ENCODE measurements around the gene CSF3R. TPM values are rescaled to one million over a fixed set of nuclear protein-coding genes. Genes with fewer than 3 reads are reported as not detected.

The CSF3R gene
- total RNA-seq, 1 experiment from 2014 or later, result not detected

DNA sequence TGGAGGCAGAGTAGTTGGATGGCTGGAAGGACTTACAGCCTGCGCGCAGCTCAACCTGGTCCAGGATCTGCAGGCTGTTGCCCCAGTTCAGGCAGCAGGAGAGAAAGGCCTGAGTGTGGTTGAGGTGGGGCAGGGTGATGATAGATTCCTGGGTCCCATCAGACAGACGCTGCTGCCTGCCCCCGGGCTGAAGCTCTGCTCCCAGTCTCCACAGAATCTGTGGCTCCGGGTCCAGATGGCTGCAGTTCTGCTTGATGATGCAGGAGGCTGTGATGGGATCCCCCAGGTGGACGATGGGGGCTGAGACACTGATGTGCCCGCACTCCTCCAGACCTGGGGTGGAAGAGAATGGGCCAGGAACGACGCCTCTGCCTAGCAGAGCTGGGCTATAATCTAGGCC is 7.4 kb downstream of the CSF3R start:
- no peaks in the 10 kb centered on the region for H3K27me3 ChIP-seq (replicated peaks; ENCODE audit: insufficient read depth, low read depth, low read length, poor library complexity)
- TF ChIP-seq EZH2 (IDR thresholded peaks at IDR 0.05; ENCODE audit: borderline replicate concordance, low read depth, low read length, poor library complexity, severe bottlenecking), result no peak
- TF ChIP-seq, protein P1, sequence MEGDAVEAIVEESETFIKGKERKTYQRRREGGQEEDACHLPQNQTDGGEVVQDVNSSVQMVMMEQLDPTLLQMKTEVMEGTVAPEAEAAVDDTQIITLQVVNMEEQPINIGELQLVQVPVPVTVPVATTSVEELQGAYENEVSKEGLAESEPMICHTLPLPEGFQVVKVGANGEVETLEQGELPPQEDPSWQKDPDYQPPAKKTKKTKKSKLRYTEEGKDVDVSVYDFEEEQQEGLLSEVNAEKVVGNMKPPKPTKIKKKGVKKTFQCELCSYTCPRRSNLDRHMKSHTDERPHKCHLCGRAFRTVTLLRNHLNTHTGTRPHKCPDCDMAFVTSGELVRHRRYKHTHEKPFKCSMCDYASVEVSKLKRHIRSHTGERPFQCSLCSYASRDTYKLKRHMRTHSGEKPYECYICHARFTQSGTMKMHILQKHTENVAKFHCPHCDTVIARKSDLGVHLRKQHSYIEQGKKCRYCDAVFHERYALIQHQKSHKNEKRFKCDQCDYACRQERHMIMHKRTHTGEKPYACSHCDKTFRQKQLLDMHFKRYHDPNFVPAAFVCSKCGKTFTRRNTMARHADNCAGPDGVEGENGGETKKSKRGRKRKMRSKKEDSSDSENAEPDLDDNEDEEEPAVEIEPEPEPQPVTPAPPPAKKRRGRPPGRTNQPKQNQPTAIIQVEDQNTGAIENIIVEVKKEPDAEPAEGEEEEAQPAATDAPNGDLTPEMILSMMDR (conservative IDR thresholded peaks at IDR 0.05; ENCODE audit: low read depth, low read length), result no peak
- no peaks in the 10 kb centered on the region for H3K36me3 ChIP-seq (ENCODE audit: insufficient read depth, low read length, poor library complexity, severe bottlenecking)
- no peak overlapping the region for H3K27ac ChIP-seq (ENCODE audit: low read depth, low read length, poor library complexity, severe bottlenecking)
- no peaks in the 10 kb centered on the region for H3K4me1 ChIP-seq (ENCODE audit: insufficient read depth, low read length, poor library complexity, severe bottlenecking)
- H3K4me3 ChIP-seq (ENCODE audit: low read depth, low read length, poor library complexity, severe bottlenecking), result no peak overlapping the region
- CTCF ChIA-PET, result no interaction called here
- H3K9me3 ChIP-seq (ENCODE audit: low read depth, low read length, poor library complexity, severe bottlenecking), result no peaks in the 10 kb centered on the region
- POLR2A ChIA-PET (ENCODE audit: low non-redundant PET), result no interaction called here
- DNase-seq (ENCODE audit: low spot score), result no peak
- intact Hi-C loops (cut with micrococcal nuclease; ENCODE audit: unreplicated experiment), result no loop called here
- no TSS peak for BruUV-seq (replicated peaks)

DNA sequence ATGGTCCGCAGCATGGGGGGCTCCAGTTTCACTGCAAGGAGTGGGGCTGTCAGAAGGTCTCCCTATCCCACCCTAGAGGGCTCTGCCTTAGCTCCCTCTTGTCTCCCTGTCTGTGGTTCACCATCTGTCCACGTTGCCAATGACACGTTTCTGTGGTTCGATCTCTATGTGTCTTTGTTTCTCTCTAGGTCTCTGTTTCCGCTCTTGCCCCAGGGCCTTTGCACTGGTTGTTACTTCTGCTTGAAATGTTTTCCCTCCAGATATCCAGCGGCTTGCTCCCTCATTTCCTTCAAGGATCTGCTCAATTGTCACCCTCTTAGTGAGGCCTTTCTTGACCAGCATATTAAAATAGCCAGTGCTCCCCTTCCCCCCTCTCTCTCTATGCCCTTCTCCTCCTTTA is 10.1 kb downstream of the CSF3R start:
- Histone ChIP-seq H3K27ac (ENCODE audit: low read depth, low read length, poor library complexity, severe bottlenecking) (no peak overlapping the region), H3K4me1 (ENCODE audit: insufficient read depth, low read length, poor library complexity, severe bottlenecking) (no peaks in the 10 kb centered on the region), H3K4me3 (ENCODE audit: low read depth, low read length, poor library complexity, severe bottlenecking) (no peak overlapping the region), H3K27me3 (replicated peaks; ENCODE audit: insufficient read depth, low read depth, low read length, poor library complexity) (no peaks in the 10 kb centered on the region), H3K9me3 (ENCODE audit: low read depth, low read length, poor library complexity, severe bottlenecking) (no peaks in the 10 kb centered on the region), H3K36me3 (ENCODE audit: insufficient read depth, low read length, poor library complexity, severe bottlenecking) (no peaks in the 10 kb centered on the region)
- CTCF ChIA-PET, result no interaction called here
- POLR2A ChIA-PET (ENCODE audit: low non-redundant PET), result no interaction called here
- intact Hi-C loops (cut with micrococcal nuclease; ENCODE audit: unreplicated experiment), result no loop called here
- BruUV-seq (replicated peaks), result no TSS peak
- TF ChIP-seq EZH2 (IDR thresholded peaks at IDR 0.05; ENCODE audit: borderline replicate concordance, low read depth, low read length, poor library complexity, severe bottlenecking), result no peak
- TF ChIP-seq, protein P1 (conservative IDR thresholded peaks at IDR 0.05; ENCODE audit: low read depth, low read length), result no peak
- DNase-seq (ENCODE audit: low spot score), result no peak

DNA sequence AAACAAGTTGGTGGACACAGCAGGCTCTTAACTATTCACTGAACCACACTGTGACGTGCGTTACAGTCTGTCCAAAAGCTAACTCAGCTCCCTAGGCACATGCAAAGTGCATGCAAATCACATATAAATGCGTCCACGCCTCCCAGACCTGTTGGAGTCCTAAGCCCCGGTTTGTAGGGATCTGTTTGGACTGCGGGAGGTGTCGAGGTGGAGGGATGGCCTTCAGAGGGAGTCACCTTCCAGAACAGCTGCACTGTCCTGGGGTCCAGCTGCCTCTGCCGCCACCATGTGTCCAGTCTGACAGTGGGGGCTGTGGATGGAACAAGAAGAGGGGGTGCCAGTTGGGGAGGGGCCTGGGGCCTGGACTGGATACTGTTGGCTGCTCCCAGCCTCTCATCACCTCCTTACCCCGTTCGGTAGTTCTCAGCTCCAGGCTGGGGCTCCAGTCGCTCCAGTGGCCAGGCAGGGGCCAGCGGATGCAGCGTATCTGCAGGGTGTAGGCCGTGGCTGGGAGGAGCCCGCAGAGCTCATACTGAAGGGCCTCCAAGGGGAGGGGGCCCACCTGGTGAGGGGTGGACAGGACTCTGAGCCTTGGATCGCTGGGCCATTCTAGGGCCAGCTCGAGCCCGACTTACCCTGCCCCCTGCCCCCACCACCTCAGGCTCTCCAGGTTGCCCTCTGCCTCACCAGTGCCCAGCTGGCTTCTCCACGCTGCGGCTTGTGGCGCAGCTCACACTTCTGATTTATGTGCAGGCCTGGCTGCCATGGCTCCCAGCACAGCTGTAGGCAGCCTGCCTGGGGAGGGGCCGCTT is 10.7 kb downstream of the CSF3R start:
- Histone ChIP-seq H3K36me3 (ENCODE audit: insufficient read depth, low read length, poor library complexity, severe bottlenecking) (no peaks in the 10 kb centered on the region), H3K9me3 (ENCODE audit: low read depth, low read length, poor library complexity, severe bottlenecking) (no peaks in the 10 kb centered on the region), H3K4me3 (ENCODE audit: low read depth, low read length, poor library complexity, severe bottlenecking) (no peak overlapping the region), H3K4me1 (ENCODE audit: insufficient read depth, low read length, poor library complexity, severe bottlenecking) (no peaks in the 10 kb centered on the region), H3K27me3 (replicated peaks; ENCODE audit: insufficient read depth, low read depth, low read length, poor library complexity) (no peaks in the 10 kb centered on the region), H3K27ac (ENCODE audit: low read depth, low read length, poor library complexity, severe bottlenecking) (no peak overlapping the region)
- TF ChIP-seq, protein P1 (conservative IDR thresholded peaks at IDR 0.05; ENCODE audit: low read depth, low read length), result no peak
- no peak for TF ChIP-seq EZH2 (IDR thresholded peaks at IDR 0.05; ENCODE audit: borderline replicate concordance, low read depth, low read length, poor library complexity, severe bottlenecking)
- ChIA-PET CTCF (no interaction called here), POLR2A (ENCODE audit: low non-redundant PET) (no interaction called here)
- no peak for DNase-seq (ENCODE audit: low spot score)
- intact Hi-C loops (cut with micrococcal nuclease; ENCODE audit: unreplicated experiment), result no loop called here
- no TSS peak for BruUV-seq (replicated peaks)

Measured in A673 (cell line).